GM04503 (cell line): ENCODE data around the gene IGFBP1.
"Not testable (repeated sequence)": the region's sequence is repeated elsewhere in the genome, so short reads cannot be mapped to it uniquely, and the experiment has no call there.

ENCODE experiments used
- DNase-seq: peaks from one replicate; pipeline ENCODE4 v3.0.0-alpha.2; 2012; ENCODE audit warnings: low read depth

Gene IGFBP1

GRCh38 chr7:45888185-45888992 is at the start of gene IGFBP1:
IGFBP1 (plus strand) TSS chr7:45888488; CDS start chr7:45888653, 165 bp downstream.
- DNase-seq, result no peak

- DNase-seq, result not testable (repeated sequence)
Observed at GRCh38 chr7:45838852-45839251, 49.4 kb upstream of the IGFBP1 start.

GRCh38 chr7:45841926-45842717 is 46.2 kb upstream of the IGFBP1 start:
- DNase-seq, result not testable (repeated sequence)

GRCh38 chr7:45846536-45846935 is 41.8 kb upstream of the IGFBP1 start:
- not testable (repeated sequence) for DNase-seq

GRCh38 chr7:45848734-45849133 is 39.6 kb upstream of the IGFBP1 start:
- DNase-seq, result not testable (repeated sequence)

- not testable (repeated sequence) for DNase-seq
Observed at GRCh38 chr7:45852984-45853383, 35.3 kb upstream of the IGFBP1 start.

GRCh38 chr7:45853491-45853890 is 34.8 kb upstream of the IGFBP1 start:
- DNase-seq, result not testable (repeated sequence)

- DNase-seq, result not testable (repeated sequence)
Observed at GRCh38 chr7:45855680-45856079, 32.6 kb upstream of the IGFBP1 start.

- DNase-seq, result not testable (repeated sequence)
Observed at GRCh38 chr7:45856888-45857287, 31.4 kb upstream of the IGFBP1 start.

- DNase-seq, result no peak
Observed at GRCh38 chr7:45863715-45864114, 24.6 kb upstream of the IGFBP1 start.

GRCh38 chr7:45865594-45866410 is 22.5 kb upstream of the IGFBP1 start:
- DNase-seq, result no peak

- DNase-seq, result no peak
Observed at GRCh38 chr7:45867471-45867870, 20.8 kb upstream of the IGFBP1 start.

GRCh38 chr7:45869426-45869825 is 18.9 kb upstream of the IGFBP1 start:
- no peak for DNase-seq

- DNase-seq, result no peak
Observed at GRCh38 chr7:45872116-45873034, 15.9 kb upstream of the IGFBP1 start.

- DNase-seq, result no peak
Observed at GRCh38 chr7:45873035-45873354, 15.3 kb upstream of the IGFBP1 start, which contains the start of gene CCDC201. CCDC201 (minus strand) TSS chr7:45873082; CDS start chr7:45873007, 75 bp downstream.

GRCh38 chr7:45873355-45873754 is 14.9 kb upstream of the IGFBP1 start:
- DNase-seq, result no peak

- DNase-seq, result peak; percentile 66
Observed at GRCh38 chr7:45874408-45875131, 13.7 kb upstream of the IGFBP1 start.

GRCh38 chr7:45876519-45876918 is 11.8 kb upstream of the IGFBP1 start:
- DNase-seq, result no peak

- no peak for DNase-seq
Observed at GRCh38 chr7:45878457-45879144, 9.7 kb upstream of the IGFBP1 start.

- DNase-seq, result no peak
Observed at GRCh38 chr7:45880433-45880860, 7.8 kb upstream of the IGFBP1 start.
